T-helper 1 cell treated with Interleukin-12 subunit alpha and Interleukin-12 subunit beta and Interleukin-4 antibody, amounts not matched to agents 30 μg/mL and 1 μg/mL, for 36 hours (primary cell): ENCODE measurements around the gene RFX2.
"Not testable (repeated sequence)": the region's sequence is repeated elsewhere in the genome, so short reads cannot be mapped to it uniquely, and the experiment has no call there.

Experiments
- H3K27ac Mint-ChIP-seq: one replicate; pipeline ENCODE4 v1.8.0; 2021; ENCODE audit warnings: mild to moderate bottlenecking, mixed read lengths
- H3K27me3 Mint-ChIP-seq: one replicate; pipeline ENCODE4 v1.8.0; 2021; ENCODE audit warnings: low read depth, mixed read lengths
- H3K36me3 Mint-ChIP-seq: one replicate; pipeline ENCODE4 v1.8.0; 2021; ENCODE audit warnings: low read depth, mixed read lengths
- H3K4me1 Mint-ChIP-seq: one replicate; pipeline ENCODE4 v1.8.0; 2021; ENCODE audit warnings: low read depth, mixed read lengths
- H3K4me3 Mint-ChIP-seq: one replicate; pipeline ENCODE4 v1.8.0; 2021; ENCODE audit warnings: mild to moderate bottlenecking, moderate library complexity, mixed read lengths
- H3K9me3 Mint-ChIP-seq: one replicate; pipeline ENCODE4 v1.8.0; 2021; ENCODE audit warnings: mixed read lengths

RFX2 gene

GRCh38 chr19:6074709-6075403, 35.4 kb downstream of the RFX2 start:
- H3K4me3 Mint-ChIP-seq, result no peak overlapping the region
- no peaks in the 10 kb centered on the region for H3K9me3 Mint-ChIP-seq
- H3K36me3 Mint-ChIP-seq, result no peaks in the 10 kb centered on the region
- no peak overlapping the region for H3K27ac Mint-ChIP-seq
- H3K27me3 Mint-ChIP-seq, result peaks cover 3% of the 10 kb centered on the region
- no peaks in the 10 kb centered on the region for H3K4me1 Mint-ChIP-seq

GRCh38 chr19:6073858-6074708, 36.2 kb downstream of the RFX2 start:
- peaks cover 6% of the 10 kb centered on the region for H3K4me1 Mint-ChIP-seq
- H3K9me3 Mint-ChIP-seq, result peaks cover 6% of the 10 kb centered on the region
- no peak overlapping the region for H3K4me3 Mint-ChIP-seq
- H3K27ac Mint-ChIP-seq, result no peak overlapping the region
- H3K36me3 Mint-ChIP-seq, result peaks cover 5% of the 10 kb centered on the region
- H3K27me3 Mint-ChIP-seq, result peaks cover 3% of the 10 kb centered on the region

- not testable (repeated sequence) for H3K27ac Mint-ChIP-seq, H3K4me3 Mint-ChIP-seq, H3K36me3 Mint-ChIP-seq, H3K4me1 Mint-ChIP-seq, H3K9me3 Mint-ChIP-seq, H3K27me3 Mint-ChIP-seq
These were observed 37.1 kb downstream of the RFX2 start for GRCh38 chr19:6073233-6073632.

GRCh38 chr19:6071875-6072274, 38.4 kb downstream of the RFX2 start:
- Mint-ChIP-seq H3K27ac (no peak overlapping the region), H3K4me3 (no peak overlapping the region), H3K4me1 (peaks cover 7% of the 10 kb centered on the region)

GRCh38 chr19:6070720-6071485, 39.4 kb downstream of the RFX2 start:
- Mint-ChIP-seq H3K4me1 (peaks cover 12% of the 10 kb centered on the region), H3K36me3 (peaks cover 5% of the 10 kb centered on the region), H3K27me3 (peaks cover 14% of the 10 kb centered on the region), H3K9me3 (peaks cover 6% of the 10 kb centered on the region), H3K4me3 (no peak overlapping the region), H3K27ac (no peak overlapping the region)

More at GRCh38 chr19:6071875-6072274, 38.4 kb downstream of the RFX2 start:
- Mint-ChIP-seq H3K27me3 (peaks cover 8% of the 10 kb centered on the region), H3K9me3 (peaks cover 6% of the 10 kb centered on the region), H3K36me3 (peaks cover 5% of the 10 kb centered on the region)

DNA sequence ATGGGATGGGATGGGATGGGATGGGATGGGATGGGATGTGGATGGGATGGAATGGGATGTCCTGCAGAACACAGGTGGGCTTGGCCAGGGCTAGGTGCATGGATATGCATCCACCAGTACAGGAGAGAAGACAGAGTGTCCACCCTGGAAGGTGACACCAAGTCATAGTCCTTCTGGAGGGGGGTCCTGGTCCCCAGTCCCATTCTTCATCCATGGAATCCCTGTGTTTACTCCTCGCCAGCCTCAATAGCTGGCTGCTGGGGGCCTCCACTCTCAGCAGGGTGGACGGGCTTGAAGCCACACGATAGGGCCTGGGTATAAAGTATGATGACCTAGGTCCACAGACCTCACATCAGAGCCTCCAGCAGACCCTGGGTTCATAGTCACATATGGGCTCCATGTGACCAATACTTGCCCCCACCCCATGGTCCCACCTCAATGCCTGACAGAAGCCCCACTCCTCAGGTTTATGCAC, 40.1 kb downstream of the RFX2 start:
- Mint-ChIP-seq H3K27me3 (peaks cover 14% of the 10 kb centered on the region), H3K4me1 (peaks cover 12% of the 10 kb centered on the region), H3K27ac (no peak overlapping the region), H3K36me3 (peaks cover 5% of the 10 kb centered on the region), H3K9me3 (peaks cover 6% of the 10 kb centered on the region), H3K4me3 (no peak overlapping the region)

- H3K27me3 Mint-ChIP-seq, result peaks cover 14% of the 10 kb centered on the region
- H3K9me3 Mint-ChIP-seq, result peaks cover 6% of the 10 kb centered on the region
- no peak overlapping the region for H3K4me3 Mint-ChIP-seq
- H3K27ac Mint-ChIP-seq, result peak overlapping the region; percentile 47
- peaks cover 12% of the 10 kb centered on the region for H3K4me1 Mint-ChIP-seq
- peaks cover 5% of the 10 kb centered on the region for H3K36me3 Mint-ChIP-seq
These were observed 41.0 kb downstream of the RFX2 start for GRCh38 chr19:6069268-6069791.

DNA sequence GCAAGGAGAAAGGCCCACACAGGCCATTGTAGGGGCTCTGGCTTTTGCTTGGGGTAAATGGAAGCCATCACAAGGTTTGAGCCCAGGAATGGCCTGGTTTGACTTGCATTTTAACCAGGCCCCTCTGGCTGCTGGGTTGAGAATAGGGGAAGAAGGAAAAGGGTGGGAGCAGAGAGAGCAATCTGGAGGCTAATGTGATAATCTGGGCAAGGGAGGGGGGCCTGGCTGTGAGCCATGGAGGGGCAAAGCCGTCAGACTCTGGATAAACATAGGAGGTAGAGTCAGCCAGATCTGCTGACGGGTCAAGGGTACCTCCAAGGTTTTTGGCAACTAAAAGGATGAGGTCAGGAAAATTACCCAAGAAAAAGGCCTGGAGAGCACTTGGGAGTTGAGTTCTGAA, 41.6 kb downstream of the RFX2 start:
- peaks cover 14% of the 10 kb centered on the region for H3K27me3 Mint-ChIP-seq
- peaks cover 12% of the 10 kb centered on the region for H3K4me1 Mint-ChIP-seq
- H3K9me3 Mint-ChIP-seq, result peaks cover 6% of the 10 kb centered on the region
- no peak overlapping the region for H3K4me3 Mint-ChIP-seq
- no peak overlapping the region for H3K27ac Mint-ChIP-seq
- H3K36me3 Mint-ChIP-seq, result peaks cover 5% of the 10 kb centered on the region

- Mint-ChIP-seq H3K27ac (no peak overlapping the region), H3K4me3 (no peak overlapping the region), H3K27me3 (peaks cover 14% of the 10 kb centered on the region), H3K4me1 (peaks cover 12% of the 10 kb centered on the region), H3K9me3 (peaks cover 6% of the 10 kb centered on the region), H3K36me3 (peaks cover 5% of the 10 kb centered on the region)
These were observed 42.3 kb downstream of the RFX2 start for GRCh38 chr19:6067975-6068374.

GRCh38 chr19:6066661-6067646, 43.3 kb downstream of the RFX2 start:
- peaks cover 14% of the 10 kb centered on the region for H3K27me3 Mint-ChIP-seq
- H3K9me3 Mint-ChIP-seq, result peaks cover 6% of the 10 kb centered on the region
- peaks cover 18% of the 10 kb centered on the region for H3K4me1 Mint-ChIP-seq
- no peak overlapping the region for H3K4me3 Mint-ChIP-seq
- no peak overlapping the region for H3K27ac Mint-ChIP-seq
- H3K36me3 Mint-ChIP-seq, result peaks cover 5% of the 10 kb centered on the region

DNA sequence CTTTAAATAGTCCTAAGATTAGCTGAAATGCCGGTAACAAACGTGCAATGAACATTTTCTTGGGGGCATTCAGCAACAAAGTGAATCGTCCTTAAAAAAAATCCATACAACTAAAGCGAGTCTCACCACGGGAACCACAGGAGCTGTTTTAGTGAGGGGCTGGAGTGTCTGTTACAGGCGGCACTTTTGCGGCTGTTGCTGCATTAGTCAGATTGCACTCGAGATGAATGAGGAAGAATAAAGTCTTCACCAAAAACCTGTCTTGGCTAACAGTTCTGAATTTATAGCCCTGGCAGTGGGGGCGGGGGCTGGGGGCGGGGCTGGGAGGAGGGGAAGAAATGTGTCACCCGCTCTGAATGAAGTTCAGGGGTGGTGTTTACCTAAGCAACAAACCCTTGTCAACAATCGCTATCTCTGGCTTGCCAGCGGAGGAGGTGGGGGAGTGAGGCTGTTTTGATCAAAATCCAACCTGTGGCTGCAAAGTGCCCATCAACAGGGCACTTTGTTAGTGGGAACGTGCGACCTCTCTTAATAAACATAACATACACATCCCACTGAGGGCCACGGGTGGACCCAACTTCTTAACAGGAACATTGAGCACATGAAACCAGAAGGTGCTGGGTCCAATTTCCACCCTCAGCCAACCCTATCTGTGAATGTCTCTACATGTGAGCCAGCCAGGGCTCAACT, 44.5 kb downstream of the RFX2 start:
- Mint-ChIP-seq H3K9me3 (peaks cover 6% of the 10 kb centered on the region), H3K27me3 (peaks cover 12% of the 10 kb centered on the region), H3K36me3 (peaks cover 5% of the 10 kb centered on the region), H3K4me1 (peaks cover 24% of the 10 kb centered on the region), H3K27ac (peak overlapping the region; percentile 1), H3K4me3 (no peak overlapping the region)

DNA sequence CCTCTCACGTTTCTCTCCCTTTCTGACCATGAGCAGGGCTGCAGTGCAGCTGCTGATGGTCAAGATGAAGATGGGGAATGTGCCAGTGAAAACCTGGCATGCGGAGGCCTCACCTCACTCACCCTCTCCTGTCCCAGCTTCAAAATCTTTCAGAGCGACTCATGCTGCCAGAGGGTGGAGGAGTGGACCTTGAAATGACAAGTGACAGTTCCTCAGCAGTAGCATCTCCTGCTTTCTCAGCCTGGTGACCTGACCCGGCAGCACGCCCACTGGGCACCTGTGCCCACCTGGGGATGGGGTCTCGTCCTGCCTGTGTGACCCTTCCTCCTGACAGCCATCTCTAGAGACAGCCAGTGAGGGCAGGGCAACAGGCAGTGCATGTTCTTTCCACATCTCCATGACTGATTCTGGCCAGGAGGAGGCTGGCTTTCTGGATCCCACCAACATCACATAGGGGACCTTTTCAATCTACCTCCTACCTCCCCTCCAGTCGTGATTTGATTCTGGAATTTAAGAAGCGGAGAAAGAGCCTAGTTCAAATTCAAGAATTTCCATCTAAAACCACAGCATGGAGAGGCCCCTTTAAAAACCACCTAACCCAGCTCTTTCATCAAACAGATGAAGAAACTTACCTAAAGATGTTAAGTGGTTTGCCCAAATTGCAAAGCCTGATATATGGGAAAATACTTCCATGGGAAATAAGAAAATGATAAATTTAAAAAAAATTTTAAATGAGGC, 45.8 kb downstream of the RFX2 start:
- Mint-ChIP-seq H3K4me3 (no peak overlapping the region), H3K4me1 (peaks cover 24% of the 10 kb centered on the region), H3K36me3 (peaks cover 3% of the 10 kb centered on the region), H3K27ac (no peak overlapping the region), H3K9me3 (peaks cover 4% of the 10 kb centered on the region), H3K27me3 (peaks cover 12% of the 10 kb centered on the region)
